H1 (cell line): ENCODE data around the gene UBQLN1. TPM values are rescaled to one million over a fixed set of nuclear protein-coding genes. Genes with fewer than 3 reads are reported as not detected.

Experiments
- CTCF ChIA-PET: fragments of 300-600 bp; sonication (Branson Sonifier 250); formaldehyde crosslinking; loops from one replicate; lab custom pipeline; 2021; ENCODE audit not compliant: partially characterized antibody; lab: Charles Lee
- POLR2A ChIA-PET: fragments of 300-600 bp; sonication (Branson Sonifier 250); formaldehyde crosslinking; loops from one replicate; lab custom pipeline; 2021; ENCODE audit warnings: inconsistent platforms; ENCODE audit not compliant: partially characterized antibody; lab: Charles Lee
- DNase-seq, 2 experiments: peaks; one replicate each; pipeline versions ENCODE4 v3.0.0 to v3.0.0-alpha.2; 2010 to 2022; ENCODE audit warnings: low spot score in 2 of 2, low read depth in 1 of 2, mixed read lengths in 1 of 2
- FAIRE-seq: peaks from 2 replicates; lab custom pipeline; 2011; peaks lifted over from hg19 to GRCh38; lab: Jason Lieb, UNC
- H2AFZ ChIP-seq: 2 replicates; pipeline ENCODE4 v1.8.1; 2012; ENCODE audit warnings: low read length, inconsistent platforms
- H2AK5ac ChIP-seq: 2 replicates; pipeline ENCODE4 v1.6.1; 2013; ENCODE audit warnings: low read depth, low read length
- H2BK120ac ChIP-seq: replicated peaks from 2 replicates; pipeline ENCODE3; 2013; ENCODE audit warnings: low read depth, low read length, inconsistent platforms
- H2BK12ac ChIP-seq: 2 replicates; pipeline ENCODE4 v1.6.1; 2013; ENCODE audit warnings: low read depth, low read length
- H2BK15ac ChIP-seq: 2 replicates; pipeline ENCODE4 v1.6.1; 2013; ENCODE audit warnings: low read length
- H2BK20ac ChIP-seq: 2 replicates; pipeline ENCODE4 v1.6.1; 2013; ENCODE audit warnings: low read length
- H2BK5ac ChIP-seq: 2 replicates; pipeline ENCODE4 v1.6.1; 2013; ENCODE audit warnings: low read depth, low read length
- H3K14ac ChIP-seq: 2 replicates; pipeline ENCODE4 v1.6.1; 2013; ENCODE audit warnings: inconsistent platforms; ENCODE audit not compliant: insufficient read length
- H3K18ac ChIP-seq: 2 replicates; pipeline ENCODE4 v1.6.1; 2013; ENCODE audit warnings: low read length; ENCODE audit errors: extremely low read depth
- H3K23ac ChIP-seq: 2 replicates; pipeline ENCODE4 v1.6.1; 2013; ENCODE audit warnings: inconsistent platforms; ENCODE audit not compliant: insufficient read length
- H3K23me2 ChIP-seq: 2 replicates; pipeline ENCODE4 v1.6.1; 2013; ENCODE audit warnings: low read depth, low read length
- H3K27ac ChIP-seq: 2 replicates; pipeline ENCODE4 v1.6.1; 2011; ENCODE audit warnings: low read depth, low read length, inconsistent platforms
- H3K27me3 ChIP-seq, 4 experiments: replicated peaks in 1 of 4; 1 replicate in 1 of 4; 2 replicates in 3 of 4; pipeline versions ENCODE4 v1.6.1 to v1.8.1; 2011 to 2013; ENCODE audit warnings: low read length in 3 of 4, mild to moderate bottlenecking in 3 of 4, inconsistent platforms in 2 of 4, mixed read lengths in 2 of 4, moderate library complexity in 1 of 4; ENCODE audit not compliant: control insufficient read depth in 3 of 4, insufficient read depth in 3 of 4; ENCODE audit errors: extremely low read depth in 1 of 4
- H3K36me3 ChIP-seq, 4 experiments: 2 replicates each; pipeline versions ENCODE4 v1.6.1 to v1.8.1; 2011 to 2013; ENCODE audit warnings: mild to moderate bottlenecking in 4 of 4, low read length in 3 of 4, moderate library complexity in 2 of 4, control low read depth in 1 of 4, inconsistent platforms in 1 of 4; ENCODE audit not compliant: insufficient read depth in 4 of 4, control insufficient read depth in 2 of 4
- H3K4ac ChIP-seq: replicated peaks from 2 replicates; pipeline ENCODE3; 2013; ENCODE audit warnings: low read length, low read depth, mixed read lengths, inconsistent platforms; ENCODE audit not compliant: insufficient read length
- H3K4me1 ChIP-seq, 4 experiments: replicated peaks in 1 of 4; 1 replicate in 1 of 4; 2 replicates in 3 of 4; pipeline versions ENCODE4 v1.6.1 to v1.8.1; 2011 to 2013; ENCODE audit warnings: low read length in 3 of 4, inconsistent platforms in 2 of 4, mixed read lengths in 1 of 4; ENCODE audit not compliant: insufficient read depth in 4 of 4, control insufficient read depth in 3 of 4
- H3K4me2 ChIP-seq, 2 experiments: 2 replicates each; pipeline versions ENCODE4 v1.6.1 to v1.8.1; 2011 to 2013; ENCODE audit warnings: low read depth in 2 of 2, low read length in 2 of 2, control low read depth in 1 of 2, inconsistent platforms in 1 of 2, mild to moderate bottlenecking in 1 of 2; ENCODE audit not compliant: insufficient read depth in 1 of 2
- H3K4me3 ChIP-seq, 4 experiments: fragments of 200-600, 300-600 bp in 1 of 4; sonication (generic), shearing (Covaris generic), sonication (Bioruptor Twin) in 1 of 4; 2 replicates each; pipeline versions ENCODE4 v1.5.1 to v1.8.1; 2011 to 2016; ENCODE audit warnings: low read length in 4 of 4, low read depth in 3 of 4, control low read depth in 2 of 4, inconsistent platforms in 2 of 4, mild to moderate bottlenecking in 2 of 4, mixed read lengths in 1 of 4, moderate library complexity in 1 of 4; ENCODE audit not compliant: insufficient read depth in 2 of 4; ENCODE audit errors: extremely low read depth in 1 of 4
- H3K56ac ChIP-seq: replicated peaks from 2 replicates; pipeline ENCODE3; 2013; ENCODE audit warnings: low read depth, mild to moderate bottlenecking, mixed read lengths, low read length, inconsistent platforms; ENCODE audit not compliant: insufficient read length
- H3K79me1 ChIP-seq: 2 replicates; pipeline ENCODE4 v1.6.1; 2013; ENCODE audit warnings: low read depth, low read length, control low read depth
- H3K79me2 ChIP-seq, 2 experiments: 2 replicates each; pipeline versions ENCODE4 v1.6.1 to v1.8.1; 2012 to 2013; ENCODE audit warnings: low read length in 2 of 2, mild to moderate bottlenecking in 2 of 2, inconsistent platforms in 1 of 2; ENCODE audit not compliant: insufficient read depth in 2 of 2, control insufficient read depth in 1 of 2
- H3K9ac ChIP-seq, 4 experiments: replicated peaks in 1 of 4; 1 replicate in 1 of 4; 2 replicates in 3 of 4; pipeline versions ENCODE4 v1.6.1 to v1.8.1; 2011 to 2013; ENCODE audit warnings: low read depth in 3 of 4, low read length in 3 of 4, control low read depth in 2 of 4, mild to moderate bottlenecking in 2 of 4, moderate library complexity in 2 of 4, inconsistent platforms in 1 of 4; ENCODE audit errors: extremely low read depth in 1 of 4
- H3K9me3 ChIP-seq, 2 experiments: 2 replicates each; pipeline versions ENCODE4 v1.6.1 to v1.8.1; 2012 to 2013; ENCODE audit warnings: mild to moderate bottlenecking in 2 of 2, moderate library complexity in 2 of 2, control low read depth in 1 of 2, inconsistent platforms in 1 of 2, low read depth in 1 of 2, low read length in 1 of 2, mixed read lengths in 1 of 2; ENCODE audit not compliant: insufficient read depth in 2 of 2
- H4K20me1 ChIP-seq, 2 experiments: replicated peaks in 1 of 2; 2 replicates each; pipeline versions ENCODE3 to v1.8.1; 2011 to 2013; ENCODE audit warnings: inconsistent platforms in 2 of 2, low read length in 2 of 2, mild to moderate bottlenecking in 1 of 2; ENCODE audit not compliant: insufficient read depth in 2 of 2, control insufficient read depth in 1 of 2
- H4K5ac ChIP-seq: 2 replicates; pipeline ENCODE4 v1.6.1; 2013; ENCODE audit warnings: low read length, low read depth, mixed read lengths, inconsistent platforms; ENCODE audit not compliant: insufficient read length
- H4K8ac ChIP-seq: 2 replicates; pipeline ENCODE4 v1.8.0; 2013; ENCODE audit warnings: mild to moderate bottlenecking, moderate library complexity, low read length, inconsistent platforms; ENCODE audit not compliant: insufficient read depth; ENCODE audit errors: extremely low read depth
- H4K91ac ChIP-seq: replicated peaks from 2 replicates; pipeline ENCODE3; 2013; ENCODE audit warnings: low read length, mixed read lengths, inconsistent platforms; ENCODE audit not compliant: insufficient read length
- CHD1 ChIP-seq: IDR thresholded peaks from 2 replicates; pipeline ENCODE4 v1.6.1; 2012; ENCODE audit warnings: low read depth, low read length, improper control_type of control experiment
- EGR1 ChIP-seq: IDR thresholded peaks from 2 replicates; pipeline ENCODE4 v1.6.1; 2011; ENCODE audit warnings: low read depth, low read length, borderline replicate concordance
- EP300 ChIP-seq, 2 experiments: IDR thresholded peaks; 1 replicate in 1 of 2; 2 replicates in 1 of 2; pipeline ENCODE4 v1.6.1; 2011 to 2012; ENCODE audit warnings: low read depth in 2 of 2, low read length in 2 of 2, mild to moderate bottlenecking in 2 of 2, borderline replicate concordance in 1 of 2, inconsistent platforms in 1 of 2, moderate library complexity in 1 of 2
- GTF2F1 ChIP-seq: IDR thresholded peaks from 2 replicates; pipeline ENCODE4 v1.6.1; 2012; ENCODE audit warnings: low read depth, low read length, improper control_type of control experiment, borderline replicate concordance
- JUND ChIP-seq: IDR thresholded peaks from 2 replicates; pipeline ENCODE4 v1.6.1; 2011; ENCODE audit warnings: mild to moderate bottlenecking, improper control_type of control experiment, low read length
- KDM4A ChIP-seq: IDR thresholded peaks from one replicate; pipeline ENCODE4 v1.7.1; 2012; ENCODE audit warnings: low read depth, mild to moderate bottlenecking, moderate library complexity, low read length, inconsistent platforms; ENCODE audit not compliant: severe bottlenecking
- POLR2A ChIP-seq, 2 experiments: IDR thresholded peaks; 1 replicate in 1 of 2; 2 replicates in 1 of 2; pipeline ENCODE4 v1.6.1; 2011; ENCODE audit warnings: low read depth in 2 of 2, low read length in 2 of 2, mild to moderate bottlenecking in 2 of 2; ENCODE audit errors: control extremely low read depth in 1 of 2
- POLR2AphosphoS5 ChIP-seq: IDR thresholded peaks from 2 replicates; pipeline ENCODE4 v1.6.1; 2011; ENCODE audit warnings: low read depth, low read length
- SP4 ChIP-seq: IDR thresholded peaks from 2 replicates; pipeline ENCODE4 v1.6.1; 2012; ENCODE audit warnings: low read length, inconsistent platforms
- TAF1 ChIP-seq: IDR thresholded peaks from 2 replicates; pipeline ENCODE4 v1.6.1; 2011; ENCODE audit warnings: mild to moderate bottlenecking, low read depth, low read length
- TCF12 ChIP-seq: IDR thresholded peaks from 2 replicates; pipeline ENCODE4 v1.6.1; 2011; ENCODE audit warnings: low read depth, mild to moderate bottlenecking, low read length
- WGBS, 2 experiments: shearing (Covaris generic) in 1 of 2; methylation state at CpG; one replicate each; pipeline versions ENCODE4 v1.1.6 to v1.1.7; 2013 to 2015; ENCODE audit warnings: low lambda C conversion rate in 2 of 2, mixed read lengths in 2 of 2, inconsistent platforms in 1 of 2, low coverage in 1 of 2, missing lambda C conversion rate in 1 of 2; ENCODE audit not compliant: insufficient replicate concordance in 2 of 2, insufficient coverage in 1 of 2, insufficient read length in 1 of 2; ENCODE audit errors: extremely low coverage in 1 of 2, missing lambda C conversion rate in 1 of 2; 5-methylcytosine and 5-hydroxymethylcytosine counted together
- polyA plus RNA-seq, 7 experiments: library from polyadenylated mRNA; depleted of rRNA in 3 of 7; stranded (reverse) in 5 of 7; unstranded in 2 of 7; fragments of >200 nt in 5 of 7; fragments of 200-250 nt in 2 of 7; gene quantifications; 1 replicate in 5 of 7; 2 replicates in 1 of 7; 4 replicates in 1 of 7; pipeline versions ENCODE4 v1.2.1 to v1.2.3, GENCODE V29; 2011 to 2013; ENCODE audit warnings: missing spikeins in 2 of 7, mixed read lengths in 2 of 7
- total RNA-seq: library from RNA; stranded (reverse); fragmentation: NEBNext Ultra II Directional; extraction: Animal tissue kit (Norgen Biotek cat#: 25700); gene quantifications from 2 replicates; pipeline ENCODE4 v1.2.1, GENCODE V29; 2021
- TF ChIP-seq, protein P1 (sequence below): IDR thresholded peaks from 2 replicates; pipeline ENCODE4 v1.6.1; 2012; ENCODE audit warnings: inconsistent platforms

UBQLN1 gene
- total and polyA plus RNA-seq, 2 of the 8 experiments (the other 6 are each of a cell fraction or from before 2014, with no cell fraction given): 62.4 to 105 TPM

DNA sequence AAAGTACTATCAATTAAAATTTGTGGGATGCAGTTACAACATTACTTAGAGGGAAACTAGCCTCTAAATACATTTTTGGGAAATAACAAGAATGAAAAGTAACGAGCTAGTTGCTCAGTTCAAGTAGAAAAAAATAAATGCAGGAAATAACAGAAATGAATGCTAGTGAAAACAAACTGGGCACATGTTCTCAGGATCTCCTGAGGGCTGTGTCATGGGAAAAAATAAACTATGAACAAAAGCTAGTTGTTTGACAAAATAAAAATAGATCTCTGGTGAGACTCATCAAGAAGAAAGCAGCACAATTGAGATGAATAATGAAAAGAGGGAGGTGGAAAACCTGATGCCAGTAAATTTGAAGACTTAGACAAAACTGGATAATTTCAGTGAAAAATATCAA lies 68.5 kb downstream of the UBQLN1 start:
- no peak overlapping the region for H3K4ac ChIP-seq
- 96% methylated on average over 1 of the region's 1 CpG; no CpG with 5 or more reads in 1 of the 2 experiments for WGBS, 2 experiments
- H2BK15ac ChIP-seq: no peak overlapping the region
- no peak overlapping the region for H3K9ac ChIP-seq
- H3K23ac ChIP-seq: no peak overlapping the region
- H2AFZ ChIP-seq: no peak overlapping the region
- DNase-seq (no peak), FAIRE-seq (no peak)
- no peak overlapping the region for H3K4me3 ChIP-seq
- H4K20me1 ChIP-seq: no peaks in the 10 kb centered on the region
- H4K5ac ChIP-seq: no peak overlapping the region
- H3K56ac ChIP-seq: no peak overlapping the region
- H4K8ac ChIP-seq: no peak overlapping the region
- no peaks in the 10 kb centered on the region for H3K36me3 ChIP-seq
- no peak overlapping the region for H2BK5ac ChIP-seq
- no peak overlapping the region for H2AK5ac ChIP-seq
- H2BK120ac ChIP-seq: no peak overlapping the region
- no peaks in the 10 kb centered on the region for H3K23me2 ChIP-seq
- no peak overlapping the region for H4K91ac ChIP-seq
- H3K79me1 ChIP-seq: no peaks in the 10 kb centered on the region
- ChIA-PET POLR2A (interaction anchor here (1.5 kb wide), 1 partner anchor 15 kb away, joined by 4 read pairs; no protein-coding TSS in a partner anchor), CTCF (interaction anchor here (1.8 to 2.9 kb wide), 2 partner anchors 11 to 18 kb away, joined by 13 to 20 read pairs; no protein-coding TSS in a partner anchor)
- no peak for TF ChIP-seq EGR1
- no peak for TF ChIP-seq POLR2AphosphoS5
- no peak for TF ChIP-seq EP300 (IDR thresholded peaks at IDR 0.05; ENCODE audit: borderline replicate concordance in 1 of 2, low read depth in 2 of 2, low read length in 2 of 2)
- no peak for TF ChIP-seq KDM4A
- TF ChIP-seq, protein P1, sequence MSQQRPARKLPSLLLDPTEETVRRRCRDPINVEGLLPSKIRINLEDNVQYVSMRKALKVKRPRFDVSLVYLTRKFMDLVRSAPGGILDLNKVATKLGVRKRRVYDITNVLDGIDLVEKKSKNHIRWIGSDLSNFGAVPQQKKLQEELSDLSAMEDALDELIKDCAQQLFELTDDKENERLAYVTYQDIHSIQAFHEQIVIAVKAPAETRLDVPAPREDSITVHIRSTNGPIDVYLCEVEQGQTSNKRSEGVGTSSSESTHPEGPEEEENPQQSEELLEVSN: no peak
- TF ChIP-seq GTF2F1: no peak
- TF ChIP-seq JUND: no peak
- no peak for TF ChIP-seq CHD1
- no peak for TF ChIP-seq POLR2A (IDR thresholded peaks at IDR 0.05; ENCODE audit: control extremely low read depth in 1 of 2, low read depth in 2 of 2, low read length in 2 of 2)
- TF ChIP-seq TAF1: no peak
- no peak for TF ChIP-seq SP4
- no peak for TF ChIP-seq TCF12
- no peak overlapping the region for H3K4me2 ChIP-seq
- no peak overlapping the region for H3K27ac ChIP-seq
- H2BK12ac ChIP-seq: no peak overlapping the region
- H3K9me3 ChIP-seq: no peaks in the 10 kb centered on the region
- H3K4me1 ChIP-seq: no peaks in the 10 kb centered on the region
- H3K79me2 ChIP-seq: no peaks in the 10 kb centered on the region
- H3K18ac ChIP-seq: no peak overlapping the region
- H3K14ac ChIP-seq: no peak overlapping the region
- no peak overlapping the region for H2BK20ac ChIP-seq
- no peaks in the 10 kb centered on the region for H3K27me3 ChIP-seq
